ENCODE results near the gene SMPDL3A. TPM values are rescaled to one million over a fixed set of nuclear protein-coding genes. Genes with fewer than 3 reads are reported as not detected.

SMPDL3A gene
- total RNA-seq, 1 experiment from 2014 or later, result 3.1 TPM

- DNase-seq (ENCODE audit: low spot score), result no peak
Observed at GRCh38 chr6:122804962-122805485, 16.0 kb downstream of the SMPDL3A start.

GRCh38 chr6:122806291-122806690 lies 17.2 kb downstream of the SMPDL3A start:
- DNase-seq (ENCODE audit: low spot score), result no peak

- no peak for DNase-seq (ENCODE audit: low spot score)
Observed at GRCh38 chr6:122808121-122808885, 19.2 kb downstream of the SMPDL3A start.

- no peak for DNase-seq (ENCODE audit: low spot score)
Observed at GRCh38 chr6:122809001-122809400, 19.9 kb downstream of the SMPDL3A start.

GRCh38 chr6:122809691-122810090 lies 20.6 kb downstream of the SMPDL3A start:
- DNase-seq (ENCODE audit: low spot score), result no peak

GRCh38 chr6:122810189-122810588 lies 21.1 kb downstream of the SMPDL3A start:
- no peak for DNase-seq (ENCODE audit: low spot score)

- no peak for DNase-seq (ENCODE audit: low spot score)
Observed at GRCh38 chr6:122817358-122817757, 28.3 kb downstream of the SMPDL3A start.

- no peak for DNase-seq (ENCODE audit: low spot score)
Observed at GRCh38 chr6:122817766-122818165, 28.7 kb downstream of the SMPDL3A start.

GRCh38 chr6:122818866-122819265 lies 29.8 kb downstream of the SMPDL3A start:
- no peak for DNase-seq (ENCODE audit: low spot score)

- no peak for DNase-seq (ENCODE audit: low spot score)
Observed at GRCh38 chr6:122821095-122821494, 32.0 kb downstream of the SMPDL3A start.

- DNase-seq (ENCODE audit: low spot score), result no peak
Observed at GRCh38 chr6:122825163-122825562, 36.1 kb downstream of the SMPDL3A start.

- no peak for DNase-seq (ENCODE audit: low spot score)
Observed at GRCh38 chr6:122829456-122829855, 40.4 kb downstream of the SMPDL3A start.

- no peak for DNase-seq (ENCODE audit: low spot score)
Observed at GRCh38 chr6:122831511-122831910, 42.5 kb downstream of the SMPDL3A start.

- DNase-seq (ENCODE audit: low spot score), result no peak
Observed at GRCh38 chr6:122832459-122832858, 43.4 kb downstream of the SMPDL3A start.

- DNase-seq (ENCODE audit: low spot score), result no peak
Observed at GRCh38 chr6:122833021-122833491, 44.0 kb downstream of the SMPDL3A start.

- DNase-seq (ENCODE audit: low spot score), result peak; percentile 22
Observed at GRCh38 chr6:122838060-122838780, 49.2 kb downstream of the SMPDL3A start.

- DNase-seq (ENCODE audit: low spot score), result peak; percentile 82
Observed at GRCh38 chr6:122839472-122839871, 50.4 kb downstream of the SMPDL3A start.

- no peak for DNase-seq (ENCODE audit: low spot score)
Observed at GRCh38 chr6:122839906-122840305, 50.8 kb downstream of the SMPDL3A start.

- DNase-seq (ENCODE audit: low spot score), result no peak
Observed at GRCh38 chr6:122845464-122845863, 56.4 kb downstream of the SMPDL3A start.

- no peak for DNase-seq (ENCODE audit: low spot score)
Observed at GRCh38 chr6:122845916-122846612, 57.0 kb downstream of the SMPDL3A start.

GRCh38 chr6:122853259-122853995 lies 64.4 kb downstream of the SMPDL3A start:
- no peak for DNase-seq (ENCODE audit: low spot score)
